KMS-11 (cell line): ENCODE results near the gene LEO1.

Experiments used
- H2AFZ ChIP-seq: fragments of 200-600 bp; sonication (generic); 2 replicates; pipeline ENCODE4 v1.6.1; 2016; ENCODE audit warnings: antibody characterized with exemption, mixed run types, low read depth
- H3K27ac ChIP-seq: fragments of 200-600 bp; sonication (generic); 2 replicates; pipeline ENCODE4 v1.6.1; 2016; ENCODE audit warnings: mild to moderate bottlenecking, mixed run types
- H3K27me3 ChIP-seq: fragments of 200-600 bp; sonication (generic); 2 replicates; pipeline ENCODE4 v1.6.1; 2017; ENCODE audit warnings: mild to moderate bottlenecking, low read depth, mixed run types, moderate library complexity; ENCODE audit not compliant: insufficient read depth
- H3K36me3 ChIP-seq: fragments of 200-600 bp; sonication (generic); 2 replicates; pipeline ENCODE4 v1.6.1; 2017; ENCODE audit warnings: mild to moderate bottlenecking, mixed run types; ENCODE audit not compliant: insufficient read depth
- H3K4me1 ChIP-seq: fragments of 200-600 bp; sonication (generic); 2 replicates; pipeline ENCODE4 v1.6.1; 2016; ENCODE audit warnings: mild to moderate bottlenecking, low read depth, mixed run types; ENCODE audit not compliant: poor library complexity, severe bottlenecking
- H3K4me2 ChIP-seq: fragments of 200-600 bp; sonication (generic); 2 replicates; pipeline ENCODE4 v1.7.0; 2016; ENCODE audit warnings: mild to moderate bottlenecking, mixed run types
- H3K4me3 ChIP-seq: fragments of 200-600 bp; sonication (generic); IDR thresholded peaks from 2 replicates; pipeline ENCODE4 v1.6.1; 2017; ENCODE audit warnings: low read depth, low read length, mixed read lengths; ENCODE audit not compliant: insufficient read depth
- H3K79me2 ChIP-seq: fragments of 200-600 bp; sonication (generic); 2 replicates; pipeline ENCODE4 v1.6.1; 2016; ENCODE audit warnings: low read depth, mixed run types; ENCODE audit not compliant: insufficient read depth
- H3K9ac ChIP-seq: fragments of 200-600 bp; sonication (generic); 2 replicates; pipeline ENCODE4 v1.6.1; 2016; ENCODE audit warnings: mild to moderate bottlenecking, mixed run types
- H4K20me1 ChIP-seq: fragments of 200-600 bp; sonication (generic); 2 replicates; pipeline ENCODE4 v1.6.1; 2016; ENCODE audit warnings: mild to moderate bottlenecking, mixed run types; ENCODE audit not compliant: insufficient read depth
- CTCF ChIP-seq: fragments of 200-600 bp; sonication (generic); conservative IDR thresholded peaks from 2 replicates; pipeline ENCODE4 v1.6.1; 2017; ENCODE audit warnings: low read depth, mild to moderate bottlenecking, antibody characterized with exemption, low read length, moderate library complexity, mixed read lengths

The LEO1 gene

GRCh38 chr15:52008698-52009434, 37.3 kb upstream of the LEO1 start:
- Histone ChIP-seq H3K4me1 (peaks cover 5% of the 10 kb centered on the region), H3K4me2 (no peak overlapping the region), H3K4me3 (no peak overlapping the region), H3K79me2 (no peaks in the 10 kb centered on the region), H3K9ac (no peak overlapping the region), H3K36me3 (no peaks in the 10 kb centered on the region), H4K20me1 (no peaks in the 10 kb centered on the region), H3K27ac (no peak overlapping the region), H3K27me3 (no peaks in the 10 kb centered on the region), H2AFZ (no peak overlapping the region)
- TF ChIP-seq CTCF: no peak

DNA sequence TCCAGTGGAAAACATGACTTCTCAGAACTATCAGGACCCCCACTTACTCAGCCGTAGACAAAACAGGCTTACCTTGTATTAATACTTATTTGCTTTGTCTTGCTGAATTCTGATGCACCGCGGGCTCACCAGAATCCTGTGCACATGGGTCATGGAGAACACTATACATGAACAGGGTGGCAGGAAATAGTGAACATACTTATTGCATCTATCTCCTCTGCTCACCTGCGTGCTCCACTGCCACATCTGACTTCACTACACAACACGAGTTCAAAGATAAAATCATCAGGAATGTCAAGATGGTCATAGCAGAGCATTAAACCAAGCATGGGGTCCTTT, 36.8 kb upstream of the LEO1 start:
- Histone ChIP-seq H3K9ac (no peak overlapping the region), H3K4me1 (peaks cover 11% of the 10 kb centered on the region), H3K27me3 (no peaks in the 10 kb centered on the region), H3K36me3 (no peaks in the 10 kb centered on the region), H3K27ac (no peak overlapping the region), H2AFZ (no peak overlapping the region), H3K4me3 (no peak overlapping the region), H3K79me2 (no peaks in the 10 kb centered on the region), H3K4me2 (no peak overlapping the region), H4K20me1 (no peaks in the 10 kb centered on the region)
- no peak for TF ChIP-seq CTCF

GRCh38 chr15:52006702-52007340, 35.2 kb upstream of the LEO1 start:
- H3K4me2 ChIP-seq: no peak overlapping the region
- H4K20me1 ChIP-seq: no peaks in the 10 kb centered on the region
- TF ChIP-seq CTCF: no peak
- H2AFZ ChIP-seq: no peak overlapping the region
- H3K4me1 ChIP-seq: peaks cover 12% of the 10 kb centered on the region
- H3K27me3 ChIP-seq: no peaks in the 10 kb centered on the region
- no peak overlapping the region for H3K27ac ChIP-seq
- H3K9ac ChIP-seq: no peak overlapping the region
- no peaks in the 10 kb centered on the region for H3K79me2 ChIP-seq
- no peak overlapping the region for H3K4me3 ChIP-seq
- H3K36me3 ChIP-seq: no peaks in the 10 kb centered on the region

GRCh38 chr15:52005748-52006701, 34.4 kb upstream of the LEO1 start:
- H3K27ac ChIP-seq: no peak overlapping the region
- no peak for TF ChIP-seq CTCF
- H3K79me2 ChIP-seq: no peaks in the 10 kb centered on the region
- H3K9ac ChIP-seq: no peak overlapping the region
- H2AFZ ChIP-seq: no peak overlapping the region
- no peak overlapping the region for H3K4me3 ChIP-seq
- no peaks in the 10 kb centered on the region for H4K20me1 ChIP-seq
- no peaks in the 10 kb centered on the region for H3K27me3 ChIP-seq
- no peak overlapping the region for H3K4me2 ChIP-seq
- H3K4me1 ChIP-seq: peaks cover 12% of the 10 kb centered on the region
- no peaks in the 10 kb centered on the region for H3K36me3 ChIP-seq
